ENCODE measurements around the gene NFIX.
"Not testable (repeated sequence)": the region's sequence is repeated elsewhere in the genome, so short reads cannot be mapped to it uniquely, and the experiment has no call there.

Gene NFIX

DNA sequence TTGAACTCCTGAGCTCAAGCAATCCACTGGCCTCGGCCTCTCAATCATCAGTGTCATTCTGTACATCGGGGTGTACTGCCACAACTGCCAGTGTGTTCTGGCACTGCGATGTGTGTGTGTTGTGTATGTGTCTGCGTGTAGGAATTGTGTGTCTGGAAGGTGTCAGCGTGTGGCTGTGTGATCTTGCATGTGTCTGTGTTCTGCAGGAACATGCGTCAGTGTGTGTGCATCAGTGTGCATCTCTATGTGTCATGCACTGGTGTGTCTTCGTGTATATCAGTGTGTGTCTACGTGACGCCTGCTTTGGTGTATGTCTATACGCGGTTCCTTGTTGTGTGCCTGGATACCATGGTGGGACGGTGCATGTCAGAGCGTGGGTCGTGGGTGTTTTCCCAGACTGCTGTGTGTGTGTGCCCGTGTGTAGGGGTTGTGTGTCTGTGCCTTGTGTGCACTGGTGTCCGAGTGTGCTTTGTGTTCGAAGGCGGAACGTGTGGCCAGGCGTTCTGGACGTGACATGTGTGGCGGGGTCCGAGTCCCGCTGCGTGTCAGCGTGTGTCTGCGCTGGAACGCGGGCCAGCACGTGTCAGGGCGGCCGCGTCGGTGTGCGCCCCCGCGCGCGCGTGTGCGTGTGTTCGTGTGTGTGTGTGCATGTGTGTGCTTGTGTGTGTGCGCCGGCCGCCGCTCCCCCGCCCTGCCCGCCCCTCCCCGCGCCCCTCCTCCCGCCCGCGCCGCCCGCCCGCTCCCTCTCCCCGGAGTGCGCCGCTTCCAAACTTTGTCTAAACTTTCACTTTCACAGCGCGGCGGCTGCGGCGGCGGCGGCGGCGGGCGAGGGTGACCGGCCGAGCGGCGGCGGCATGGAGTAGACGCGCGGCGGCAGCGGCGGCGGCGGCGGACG lies at the start of gene NFIX:
NFIX (plus strand) TSS at position 775 of the 895 bp plus-strand sequence. CDS start 363 bp downstream, outside the sequence.
- peak; percentile 41 to 50 for DNase-seq (ENCODE audit: low read depth in 2 of 2)

DNA sequence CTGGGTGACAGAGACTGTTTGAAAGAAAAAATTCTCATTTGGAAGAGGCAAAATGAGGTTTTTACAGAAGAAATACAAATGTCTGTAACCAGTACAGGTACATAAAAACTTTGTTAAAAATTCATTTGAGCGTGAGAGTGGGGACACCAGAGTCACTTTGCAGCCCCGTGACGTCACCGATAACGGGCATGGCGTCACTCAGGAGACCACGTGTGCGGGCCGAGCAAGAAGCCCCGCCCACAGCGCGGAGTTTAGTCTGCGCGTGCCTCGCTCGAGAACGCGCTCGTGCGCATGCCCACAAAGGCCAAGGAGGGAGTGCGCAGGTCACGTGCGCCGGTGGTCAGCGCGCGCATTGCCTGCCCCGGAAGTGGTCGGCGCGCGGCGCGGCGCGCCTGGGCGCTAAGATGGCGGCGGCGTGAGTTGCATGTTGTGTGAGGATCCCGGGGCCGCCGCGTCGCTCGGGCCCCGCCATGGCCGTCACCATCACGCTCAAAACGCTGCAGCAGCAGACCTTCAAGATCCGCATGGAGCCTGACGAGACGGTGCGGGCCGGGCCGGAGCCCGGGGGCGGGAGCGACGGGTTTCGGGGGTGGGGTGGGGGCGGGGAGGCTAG lies 49.7 kb upstream of the NFIX start, which contains the start of gene RAD23A:
RAD23A (plus strand) TSS at position 384 of the 613 bp plus-strand sequence; CDS start at position 471, 87 bp downstream.
- peak; percentile 96 to 97 for DNase-seq (ENCODE audit: low read depth in 2 of 2)

DNA sequence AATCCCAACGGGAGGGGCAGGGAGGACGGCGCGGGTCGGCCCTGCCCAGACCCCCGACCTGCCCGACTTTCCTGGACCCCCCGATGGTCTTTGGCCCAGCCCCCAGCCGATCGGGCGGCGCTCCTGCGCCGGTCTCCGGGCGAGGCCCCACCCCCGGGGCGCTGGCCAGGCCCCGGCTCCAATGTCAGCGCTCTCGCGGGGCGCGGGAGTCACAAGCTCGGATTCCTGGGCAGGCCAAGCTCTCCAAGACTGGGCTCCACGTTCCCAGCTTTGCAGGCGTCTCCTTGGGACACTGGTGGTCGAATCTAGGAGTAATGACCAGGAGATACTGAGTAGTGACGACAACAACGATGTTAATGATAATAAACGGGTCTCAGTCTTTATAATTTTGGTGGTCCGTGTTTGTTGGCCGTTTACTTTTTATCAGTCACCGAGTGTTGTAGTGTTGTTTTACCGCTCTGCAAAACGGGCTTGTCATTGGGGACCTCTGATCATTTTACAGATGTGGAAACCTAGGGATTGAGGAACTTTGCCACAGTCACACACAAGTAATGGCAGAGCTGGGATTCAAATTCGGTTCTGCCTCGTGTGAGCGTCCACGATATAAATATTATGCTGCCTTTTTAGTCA lies 49.1 kb upstream of the NFIX start:
- DNase-seq (ENCODE audit: low read depth in 2 of 2): no peak

DNA sequence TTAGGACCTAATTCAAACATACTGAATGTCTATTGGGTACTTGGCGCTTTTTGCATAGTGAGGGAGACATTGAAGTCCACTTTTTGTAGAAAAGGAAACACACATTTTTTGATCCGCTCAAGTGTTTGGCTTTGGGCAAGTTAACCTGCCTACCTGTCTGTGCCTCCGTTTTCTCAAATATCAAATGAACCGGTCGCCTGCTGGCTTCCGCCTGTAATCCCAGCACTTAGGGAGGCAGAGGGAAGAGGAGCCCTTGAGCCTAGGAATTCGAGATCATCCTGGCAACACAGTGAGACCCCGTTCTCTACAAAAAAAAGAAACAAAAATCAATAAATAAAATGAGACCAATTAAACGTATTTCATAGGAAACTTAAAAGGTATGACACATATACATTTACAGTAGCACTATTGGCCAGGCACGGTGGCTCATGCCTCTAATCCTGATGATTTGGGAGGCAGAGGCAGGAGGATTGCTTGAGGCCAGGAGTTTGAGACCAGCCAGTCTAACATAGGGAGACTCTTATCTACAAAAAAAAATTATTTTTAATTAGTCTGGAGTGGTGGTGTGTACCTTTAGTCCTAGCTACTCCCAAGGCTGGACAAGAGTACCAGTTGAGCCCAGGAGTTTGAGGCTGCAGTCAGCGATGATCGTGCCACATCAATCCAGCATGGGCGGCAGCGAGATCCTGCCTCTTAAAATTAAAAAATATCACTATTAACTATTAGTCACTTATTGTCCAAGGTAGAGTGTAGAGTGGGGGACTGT lies 48.4 kb upstream of the NFIX start:
- no peak for DNase-seq (ENCODE audit: low read depth in 2 of 2)

DNA sequence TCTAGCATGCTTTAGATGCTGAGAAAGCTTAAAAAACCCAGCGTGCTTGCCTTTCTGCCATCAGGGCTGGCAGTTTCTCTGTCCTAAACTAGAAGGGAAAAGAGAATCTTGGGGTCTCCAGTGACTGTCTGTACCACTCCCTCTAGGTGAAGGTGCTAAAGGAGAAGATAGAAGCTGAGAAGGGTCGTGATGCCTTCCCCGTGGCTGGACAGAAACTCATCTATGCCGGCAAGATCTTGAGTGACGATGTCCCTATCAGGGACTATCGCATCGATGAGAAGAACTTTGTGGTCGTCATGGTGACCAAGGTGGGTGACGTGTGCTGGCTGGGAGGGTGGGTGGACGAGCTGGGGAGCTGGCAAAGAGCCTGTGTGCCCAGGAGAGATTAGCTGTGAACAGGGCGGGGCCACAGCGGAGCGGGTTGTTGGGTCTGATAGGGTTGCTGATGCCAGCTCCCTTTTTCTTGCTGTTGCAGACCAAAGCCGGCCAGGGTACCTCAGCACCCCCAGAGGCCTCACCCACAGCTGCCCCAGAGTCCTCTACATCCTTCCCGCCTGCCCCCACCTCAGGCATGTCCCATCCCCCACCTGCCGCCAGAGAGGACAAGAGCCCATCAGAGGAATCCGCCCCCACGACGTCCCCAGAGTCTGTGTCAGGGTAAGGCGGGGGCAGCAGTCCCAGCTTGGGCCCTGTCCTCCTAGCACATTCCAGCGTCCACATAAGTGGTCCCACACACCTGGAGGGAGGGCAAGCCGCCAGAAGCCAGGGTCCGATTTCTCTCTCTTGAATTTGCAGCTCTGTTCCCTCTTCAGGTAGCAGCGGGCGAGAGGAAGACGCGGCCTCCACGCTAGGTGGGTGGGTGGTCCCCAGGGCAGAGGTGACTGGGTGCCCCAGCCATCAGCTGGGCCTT lies 47.3 kb upstream of the NFIX start:
- no peak for DNase-seq (ENCODE audit: low read depth in 2 of 2)

DNA sequence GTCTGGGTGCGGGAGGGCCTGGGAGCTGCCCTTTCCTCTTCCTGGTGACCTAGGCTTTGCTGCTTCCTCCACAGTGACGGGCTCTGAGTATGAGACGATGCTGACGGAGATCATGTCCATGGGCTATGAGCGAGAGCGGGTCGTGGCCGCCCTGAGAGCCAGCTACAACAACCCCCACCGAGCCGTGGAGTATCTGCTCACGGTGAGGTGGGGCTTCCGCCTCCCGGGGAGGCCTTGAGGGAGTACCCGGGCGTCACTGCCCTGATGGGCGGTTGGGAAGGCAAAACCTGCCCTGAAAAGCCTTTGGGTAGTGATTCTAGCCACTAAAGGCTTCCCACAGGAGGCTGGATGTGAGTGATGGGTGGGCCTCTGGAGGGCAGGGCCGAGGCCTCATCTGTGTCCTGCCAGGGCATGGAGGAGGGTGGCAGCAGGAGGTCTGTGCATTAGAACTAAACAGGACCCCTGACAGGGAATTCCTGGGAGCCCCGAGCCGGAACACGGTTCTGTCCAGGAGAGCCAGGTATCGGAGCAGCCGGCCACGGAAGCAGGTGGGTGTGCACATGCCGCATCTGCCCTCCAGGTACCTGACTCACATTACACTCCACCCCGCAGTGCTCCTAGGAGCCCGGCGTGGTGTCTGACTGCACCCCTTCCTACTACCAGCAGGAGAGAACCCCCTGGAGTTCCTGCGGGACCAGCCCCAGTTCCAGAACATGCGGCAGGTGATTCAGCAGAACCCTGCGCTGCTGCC lies 46.5 kb upstream of the NFIX start:
- DNase-seq (ENCODE audit: low read depth in 2 of 2): no peak

DNA sequence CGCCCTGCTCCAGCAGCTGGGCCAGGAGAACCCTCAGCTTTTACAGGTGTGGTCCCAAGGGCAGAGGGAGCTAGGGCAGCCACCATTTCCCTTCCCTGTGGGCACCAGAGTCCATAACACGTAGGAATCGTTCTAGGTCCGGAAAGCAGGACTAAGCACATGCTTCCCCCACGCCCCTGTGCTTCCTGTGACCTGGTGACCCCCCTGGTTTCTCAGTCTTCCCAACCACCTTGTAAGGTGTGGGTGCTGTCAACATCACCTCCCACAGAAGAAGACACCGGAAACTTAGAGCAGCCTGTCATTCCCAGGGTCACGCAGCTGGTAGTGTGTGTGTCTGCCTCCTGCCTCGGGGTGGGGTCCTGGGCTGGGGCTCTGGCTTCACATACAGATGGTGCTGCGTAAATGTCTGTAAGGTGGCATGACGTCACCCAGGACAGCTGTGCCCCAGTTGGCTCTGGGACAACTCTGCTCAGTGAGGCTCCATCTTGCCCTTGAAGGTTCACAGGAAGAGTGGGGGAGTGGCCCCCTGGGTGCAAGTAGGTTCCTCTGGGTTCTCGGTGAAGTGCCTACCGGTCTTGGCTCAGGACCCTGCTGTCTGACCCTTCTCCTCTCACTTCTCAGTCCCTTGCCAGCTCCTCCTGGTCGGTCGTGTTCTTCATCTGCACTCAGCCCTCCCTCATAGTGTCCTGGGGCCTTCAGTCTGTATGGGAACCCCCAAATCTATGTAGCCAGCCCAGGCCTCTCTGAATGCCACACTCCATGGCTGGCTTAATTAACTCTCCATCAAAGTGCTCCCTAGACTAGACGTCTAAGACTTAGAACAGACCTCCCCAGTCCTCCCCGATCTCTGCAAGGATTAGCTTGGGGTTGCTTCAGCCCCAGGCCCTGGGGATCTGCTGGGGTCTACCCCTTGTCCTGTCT lies 45.7 kb upstream of the NFIX start:
- DNase-seq (ENCODE audit: low read depth in 2 of 2): no peak

DNA sequence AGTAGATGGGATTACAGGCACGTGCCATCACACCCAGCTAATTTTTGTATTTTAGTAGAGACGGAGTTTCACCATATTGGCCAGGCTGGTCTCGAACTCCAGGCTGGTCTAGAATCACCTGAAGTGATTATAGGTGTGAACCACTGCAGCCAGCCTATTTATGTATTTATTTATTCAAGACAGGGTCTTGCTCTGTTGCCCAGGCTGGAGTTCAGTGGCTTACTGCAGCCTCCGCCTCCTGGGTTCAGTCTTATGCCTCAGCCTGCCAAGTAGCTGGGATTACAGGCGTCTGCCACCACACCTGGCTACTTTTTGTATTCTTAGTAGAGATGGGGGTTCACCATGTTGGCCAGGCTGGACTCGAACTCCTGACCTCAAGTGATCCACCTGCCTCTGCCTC lies 43.2 kb upstream of the NFIX start:
- DNase-seq (ENCODE audit: low read depth in 2 of 2): not testable (repeated sequence)

DNA sequence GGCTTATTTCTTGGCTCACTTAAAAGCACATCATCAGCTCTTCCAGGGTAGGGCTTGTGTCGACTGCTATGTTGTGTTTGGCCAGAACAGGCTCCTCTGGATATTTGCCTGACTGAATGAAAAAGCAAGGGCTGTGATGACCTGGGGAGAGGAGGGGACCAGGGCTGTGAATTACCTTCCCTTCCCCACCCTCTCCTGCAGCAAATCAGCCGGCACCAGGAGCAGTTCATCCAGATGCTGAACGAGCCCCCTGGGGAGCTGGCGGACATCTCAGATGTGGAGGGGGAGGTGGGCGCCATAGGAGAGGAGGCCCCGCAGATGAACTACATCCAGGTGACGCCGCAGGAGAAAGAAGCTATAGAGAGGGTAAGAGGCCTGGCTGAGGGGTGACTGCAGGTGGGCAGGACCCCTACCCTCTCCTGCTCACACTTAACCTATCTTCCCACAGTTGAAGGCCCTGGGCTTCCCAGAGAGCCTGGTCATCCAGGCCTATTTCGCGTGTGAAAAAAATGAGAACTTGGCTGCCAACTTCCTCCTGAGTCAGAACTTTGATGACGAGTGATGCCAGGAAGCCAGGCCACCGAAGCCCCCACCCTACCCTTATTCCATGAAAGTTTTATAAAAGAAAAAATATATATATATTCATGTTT lies 42.7 kb upstream of the NFIX start:
- DNase-seq (ENCODE audit: low read depth in 2 of 2): no peak

DNA sequence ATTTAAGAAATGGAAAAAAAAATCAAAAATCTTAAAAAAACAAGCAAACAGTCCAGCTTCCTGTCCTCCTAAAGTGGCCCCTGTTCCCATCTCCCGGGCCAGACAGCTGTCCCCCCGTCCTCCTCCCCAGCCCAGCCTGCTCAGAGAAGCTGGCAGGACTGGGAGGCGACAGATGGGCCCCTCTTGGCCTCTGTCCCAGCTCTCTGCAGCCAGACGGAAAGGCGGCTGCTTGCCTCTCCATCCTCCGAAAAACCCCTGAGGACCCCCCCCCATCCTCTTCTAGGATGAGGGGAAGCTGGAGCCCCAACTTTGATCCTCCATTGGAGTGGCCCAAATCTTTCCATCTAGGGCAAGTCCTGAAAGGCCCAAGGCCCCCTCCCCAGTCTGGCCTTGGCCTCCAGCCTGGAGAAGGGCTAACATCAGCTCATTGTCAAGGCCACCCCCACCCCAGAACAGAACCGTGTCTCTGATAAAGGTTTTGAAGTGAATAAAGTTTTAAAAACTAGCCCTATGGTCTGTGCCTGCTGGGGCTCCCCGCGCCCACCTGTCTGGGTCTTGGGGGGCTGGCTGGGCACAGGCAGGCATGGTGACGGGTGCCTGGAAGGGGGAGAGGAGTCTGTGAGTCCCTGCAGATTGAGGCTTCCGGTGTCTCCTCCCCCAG lies 42.0 kb upstream of the NFIX start:
- DNase-seq (ENCODE audit: low read depth in 2 of 2): no peak

DNA sequence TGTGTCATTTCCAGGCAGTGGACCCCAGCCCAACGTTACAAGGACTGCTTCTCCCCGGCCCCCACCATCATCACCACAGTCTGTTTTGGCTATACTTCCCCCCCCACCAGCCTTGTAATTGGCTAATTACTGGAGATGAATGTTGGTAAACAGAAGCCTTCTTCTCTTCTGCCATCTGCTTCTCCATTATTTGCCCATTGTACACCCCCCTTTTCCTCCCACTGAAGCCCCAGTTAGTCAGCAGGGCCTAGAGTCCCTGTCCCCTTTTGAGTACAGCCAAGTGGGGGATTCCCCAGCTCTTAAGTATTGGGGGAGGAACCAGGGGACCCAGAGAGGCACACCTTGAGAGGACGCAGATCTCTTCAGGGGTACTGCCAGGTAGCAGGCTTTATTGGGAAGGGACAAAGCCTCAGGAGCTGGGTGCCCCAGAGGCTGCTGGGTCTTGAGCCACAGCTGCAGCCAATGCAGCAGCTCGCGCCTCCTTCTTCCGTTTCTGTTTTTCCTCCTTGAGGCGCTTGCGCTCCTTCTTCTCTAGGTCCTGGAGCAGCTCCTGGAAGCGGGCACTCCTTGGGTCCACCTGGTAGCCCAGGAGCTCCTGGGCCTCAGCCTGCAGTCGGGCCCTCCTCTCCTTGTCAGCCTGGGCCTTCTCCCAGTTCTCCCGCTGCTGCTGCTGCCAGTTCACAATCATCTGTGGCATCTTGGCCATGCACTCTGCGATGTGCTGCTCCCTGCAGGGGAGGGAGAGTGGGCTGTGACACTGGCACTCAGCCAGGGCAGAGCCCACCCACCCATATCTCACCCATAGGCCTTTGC lies 41.3 kb upstream of the NFIX start:
- DNase-seq (ENCODE audit: low read depth in 2 of 2): no peak

DNA sequence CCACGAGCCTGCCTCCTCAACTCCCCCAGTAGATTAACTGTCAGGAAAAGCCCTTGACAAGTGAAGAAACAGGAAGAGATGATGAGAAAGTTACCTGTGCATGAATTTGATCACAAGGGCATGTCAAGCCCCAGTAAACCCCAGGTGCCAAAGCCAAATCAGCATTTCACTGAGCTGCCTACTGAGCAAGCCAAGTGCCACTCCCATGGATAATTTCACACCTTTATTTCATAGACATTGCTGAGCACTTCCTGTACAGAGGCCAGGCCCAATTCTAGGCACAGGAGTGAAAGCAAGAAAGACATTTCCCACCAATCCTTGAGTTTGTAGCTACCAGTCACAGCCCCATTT lies 40.7 kb upstream of the NFIX start:
- DNase-seq (ENCODE audit: low read depth in 2 of 2): no peak

DNA sequence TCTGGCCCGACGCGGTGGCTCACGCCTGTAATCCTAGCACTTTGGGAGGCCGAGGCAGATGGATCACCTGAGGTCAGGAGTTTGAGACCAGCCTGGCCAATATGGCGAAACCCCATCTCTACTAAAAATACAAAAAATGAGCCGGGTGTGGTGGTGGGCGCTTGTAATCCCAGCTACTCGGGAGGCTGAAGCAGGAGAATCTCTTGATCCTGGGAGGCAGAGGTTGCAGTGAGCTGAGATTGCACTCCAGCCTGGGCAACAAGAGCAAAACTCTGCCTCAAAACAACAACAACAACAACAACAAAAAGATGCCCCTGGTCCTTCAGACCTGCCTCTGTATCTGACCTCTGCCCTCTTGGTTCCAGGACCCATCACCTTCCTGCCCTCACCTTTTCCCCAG lies 39.7 kb upstream of the NFIX start:
- DNase-seq (ENCODE audit: low read depth in 2 of 2): not testable (repeated sequence)

DNA sequence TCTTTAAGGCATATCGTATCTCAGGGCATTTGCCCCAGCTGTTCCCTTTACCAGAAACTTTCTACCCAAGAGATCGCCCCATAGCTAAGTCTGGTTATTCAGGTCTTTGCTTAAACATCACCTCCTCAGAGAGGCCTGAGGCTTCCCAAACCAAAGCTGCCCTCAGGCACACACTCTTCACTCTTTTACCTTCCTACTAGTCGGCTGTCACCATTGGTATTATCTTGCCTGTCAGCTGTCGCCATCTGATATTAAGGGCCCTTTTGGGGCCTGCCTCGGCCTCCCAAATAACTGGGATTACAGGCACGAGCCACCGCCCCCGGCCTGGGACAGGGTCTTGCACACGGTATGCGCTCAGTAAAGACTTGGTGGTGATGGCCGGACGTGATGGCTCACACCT lies 39.3 kb upstream of the NFIX start:
- DNase-seq (ENCODE audit: low read depth in 2 of 2): no peak

DNA sequence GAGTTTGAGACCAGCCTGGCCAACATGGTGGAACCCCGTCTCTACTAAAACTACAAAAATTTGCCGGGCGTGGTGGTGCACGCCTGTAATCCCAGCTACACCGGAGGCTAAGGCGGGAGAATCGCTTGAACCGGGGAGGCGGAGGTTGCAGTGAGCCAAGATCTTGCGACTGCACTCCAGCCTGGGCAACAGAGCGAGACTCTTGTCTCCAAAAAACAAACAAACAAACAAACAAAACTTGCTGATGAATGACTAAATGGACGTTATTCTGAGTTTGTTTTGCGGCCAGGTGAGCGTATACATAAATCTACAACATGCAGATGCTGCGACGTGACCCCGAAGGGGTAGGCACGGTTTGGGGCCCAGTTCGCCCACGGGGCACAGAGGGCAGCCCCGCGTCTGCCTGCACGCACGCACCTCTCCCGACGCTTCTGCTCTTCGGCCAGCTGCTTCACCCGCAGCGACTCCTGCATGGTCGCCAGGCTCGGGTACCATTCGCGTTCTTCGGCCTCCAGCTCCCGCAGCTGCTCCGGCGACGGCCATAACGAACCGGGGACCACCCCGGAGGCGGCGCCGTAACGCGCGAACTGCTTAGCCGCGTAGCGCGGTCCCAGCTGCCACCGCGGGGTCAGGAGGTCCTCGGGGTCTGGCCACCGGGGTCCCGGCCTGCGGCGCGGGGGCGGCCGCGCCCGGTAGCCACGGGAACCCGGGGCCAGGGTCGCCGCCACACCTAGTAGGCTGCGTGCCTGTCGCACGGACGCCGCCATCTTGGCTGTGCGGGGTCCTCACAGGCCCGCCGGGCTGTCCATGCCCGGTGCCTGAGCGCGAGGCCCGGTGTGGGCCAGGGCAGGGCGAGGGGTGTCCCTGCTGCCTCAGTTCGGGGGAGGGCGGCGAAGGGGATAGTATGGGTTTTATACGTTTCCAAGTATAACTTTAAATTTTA lies 38.6 kb upstream of the NFIX start, which contains the start of gene GADD45GIP1:
GADD45GIP1 (minus strand) TSS at position 778 of the 943 bp plus-strand sequence; CDS start at position 767, 11 bp downstream.
- DNase-seq (ENCODE audit: low read depth in 2 of 2): no peak
